ENCODE data around the gene MAIP1.

GRCh38 chr2:199983534-199983933 lies 28.2 kb downstream of the MAIP1 start:
- TF ChIP-seq CTCF (conservative IDR thresholded peaks at IDR 0.05) (no peak), ZFX (IDR thresholded peaks at IDR 0.05) (no peak)

All from C4-2B (cell line).